ENCODE data around the gene CEMP1. TPM values are rescaled to one million over a fixed set of nuclear protein-coding genes. Genes with fewer than 3 reads are reported as not detected.
"Not testable (repeated sequence)": the region's sequence is repeated elsewhere in the genome, so short reads cannot be mapped to it uniquely, and the experiment has no call there.

The CEMP1 gene
- total RNA-seq, 1 donor from 2014 or later = not detected

DNA sequence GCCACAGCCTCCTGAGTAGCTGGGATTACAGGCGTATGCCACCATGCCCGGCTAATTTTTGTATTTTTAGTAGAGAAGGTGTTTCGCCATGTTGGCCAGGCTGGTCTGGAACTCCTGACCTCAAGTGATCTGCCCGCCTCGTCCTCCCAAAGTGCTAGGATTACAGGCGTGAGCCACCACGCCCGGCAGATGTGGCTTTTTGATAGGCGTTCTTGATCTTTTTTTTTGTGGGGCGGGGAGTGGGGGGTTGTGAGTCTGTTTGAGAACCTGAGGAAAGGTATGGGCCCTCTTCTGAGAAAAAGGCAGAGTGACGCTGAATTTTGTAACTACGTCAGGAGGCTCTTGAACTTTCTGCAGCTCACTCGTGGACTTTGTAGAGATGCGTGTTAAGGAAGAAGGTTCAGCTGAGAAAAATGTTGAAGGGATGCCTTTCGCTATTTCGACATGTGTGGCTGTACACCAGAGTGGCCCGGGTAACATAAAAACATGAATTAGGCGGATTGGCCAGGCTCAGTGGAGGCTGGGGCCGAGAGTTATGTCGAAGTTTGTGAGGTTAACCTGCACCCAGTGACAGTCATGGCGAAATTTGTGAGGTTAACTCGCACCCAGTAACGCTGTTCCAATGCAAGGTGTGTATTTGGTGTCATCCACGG is 8.1 kb upstream of the CEMP1 start:
- not testable (repeated sequence) for H3K9me3 ChIP-seq (ENCODE audit: control insufficient read depth in 3 of 3, low read length in 3 of 3); H3K27ac ChIP-seq (ENCODE audit: low read depth, low read length); H3K4me3 ChIP-seq (ENCODE audit: low read length in 3 of 3); H3K27me3 ChIP-seq (ENCODE audit: control insufficient read depth in 3 of 3, insufficient read depth in 3 of 3, low read length in 3 of 3); H3K36me3 ChIP-seq (ENCODE audit: control insufficient read depth in 3 of 3, insufficient read depth in 3 of 3, low read length in 3 of 3)
- peaks cover 29 to 41% (median 35%) of the 10 kb centered on the region in 3 donors for H3K4me1 ChIP-seq (ENCODE audit: control insufficient read depth in 3 of 3, insufficient read depth in 3 of 3, low read length in 3 of 3)
- H3K9ac ChIP-seq (ENCODE audit: low read depth in 1 of 3, low read length in 3 of 3) = peak overlapping the region in 1 of 3 donors; percentile 57

DNA sequence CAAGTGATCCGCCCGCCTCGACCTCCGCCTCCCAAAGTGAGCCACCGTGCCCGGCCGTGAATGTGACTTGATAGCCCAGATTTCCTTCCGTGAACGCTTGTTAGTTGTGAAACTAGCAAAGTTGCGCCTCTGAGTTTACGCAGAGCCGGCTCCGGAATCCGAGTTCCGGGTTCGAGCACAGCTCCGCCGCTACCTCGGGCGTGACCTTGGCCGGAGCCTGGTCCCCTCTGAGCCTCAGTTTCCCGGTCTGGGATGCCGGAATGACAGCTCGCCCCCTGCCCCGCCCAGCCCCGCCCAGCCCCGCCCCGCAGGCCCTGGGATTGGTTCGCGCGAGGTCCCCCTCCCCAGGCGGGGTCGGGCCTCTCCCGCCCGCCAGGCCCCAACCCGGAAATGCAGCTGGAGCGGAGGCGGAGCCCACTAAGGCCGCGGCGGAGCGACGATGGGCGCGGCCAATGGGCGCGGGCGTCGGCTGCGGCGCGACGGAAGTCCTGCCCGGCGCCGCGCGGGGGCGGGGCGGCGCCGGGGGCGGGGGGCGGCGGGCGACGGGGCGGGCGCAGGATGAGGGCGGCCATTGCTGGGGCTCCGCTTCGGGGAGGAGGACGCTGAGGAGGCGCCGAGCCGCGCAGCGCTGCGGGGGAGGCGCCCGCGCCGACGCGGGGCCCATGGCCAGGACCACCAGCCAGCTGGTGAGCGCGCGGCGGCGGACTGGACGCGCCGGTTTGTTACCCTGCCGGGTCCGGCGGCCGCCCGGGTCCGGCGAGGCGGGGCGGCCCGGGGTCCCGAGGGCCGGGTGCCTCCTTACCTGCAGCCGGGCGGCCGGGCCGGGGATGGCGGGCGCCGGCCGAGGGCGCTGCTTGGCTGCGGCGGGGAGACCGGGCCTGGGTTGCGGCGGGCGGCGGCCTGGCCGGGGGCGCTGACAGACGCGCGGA is 6.5 kb upstream of the CEMP1 start, which contains the start of gene PDPK1:
PDPK1 (plus strand) TSS at position 571 of the 929 bp plus-strand sequence; CDS start at position 663, 92 bp downstream.
- Histone ChIP-seq H3K9me3 (ENCODE audit: control insufficient read depth in 3 of 3, low read length in 3 of 3) (no peaks in the 10 kb centered on the region), H3K36me3 (ENCODE audit: control insufficient read depth in 3 of 3, insufficient read depth in 3 of 3, low read length in 3 of 3) (peaks cover 0 to 2% (median 0%) of the 10 kb centered on the region in 3 donors), H3K9ac (ENCODE audit: low read depth in 1 of 3, low read length in 3 of 3) (peak within 1 kb of the TSS; percentile 70 to 87 (median 84)), H3K27me3 (ENCODE audit: control insufficient read depth in 3 of 3, insufficient read depth in 3 of 3, low read length in 3 of 3) (no peaks in the 10 kb centered on the region), H3K4me1 (ENCODE audit: control insufficient read depth in 3 of 3, insufficient read depth in 3 of 3, low read length in 3 of 3) (peaks cover 31 to 44% (median 38%) of the 10 kb centered on the region in 3 donors), H3K4me3 (ENCODE audit: low read length in 3 of 3) (peak within 1 kb of the TSS; percentile 80 to 85 (median 82)), H3K27ac (ENCODE audit: low read depth, low read length) (peak within 1 kb of the TSS; percentile 75)

DNA sequence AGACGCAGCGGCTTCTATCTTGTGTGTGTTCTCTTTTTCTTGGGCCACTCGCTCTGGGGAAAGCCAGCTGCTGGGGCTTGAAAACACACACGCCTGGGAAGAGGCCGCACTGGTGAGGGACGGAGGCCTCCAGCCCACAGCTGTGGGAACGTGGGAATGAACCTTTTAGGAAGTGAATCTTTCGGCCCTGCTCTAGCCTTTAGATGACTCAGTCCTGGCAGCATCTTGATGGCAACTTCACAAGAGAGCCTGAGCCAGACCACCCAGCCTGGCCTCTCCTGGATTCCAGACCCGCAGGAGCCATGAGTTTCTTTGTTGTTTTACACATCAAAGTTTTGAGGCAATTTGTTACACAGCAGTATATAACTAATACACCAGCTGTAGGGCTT is 4.4 kb upstream of the CEMP1 start:
- no peak overlapping the region for H3K4me3 ChIP-seq (ENCODE audit: low read length in 3 of 3)
- H3K4me1 ChIP-seq (ENCODE audit: control insufficient read depth in 3 of 3, insufficient read depth in 3 of 3, low read length in 3 of 3) = peaks cover 36 to 50% (median 43%) of the 10 kb centered on the region in 3 donors
- H3K9ac ChIP-seq (ENCODE audit: low read depth in 1 of 3, low read length in 3 of 3) = peak overlapping the region in 1 of 3 donors; percentile 11
- no peaks in the 10 kb centered on the region for H3K27me3 ChIP-seq (ENCODE audit: control insufficient read depth in 3 of 3, insufficient read depth in 3 of 3, low read length in 3 of 3)
- no peak overlapping the region for H3K27ac ChIP-seq (ENCODE audit: low read depth, low read length)
- no peaks in the 10 kb centered on the region for H3K9me3 ChIP-seq (ENCODE audit: control insufficient read depth in 3 of 3, low read length in 3 of 3)
- H3K36me3 ChIP-seq (ENCODE audit: control insufficient read depth in 3 of 3, insufficient read depth in 3 of 3, low read length in 3 of 3) = peaks cover 0 to 2% (median 0%) of the 10 kb centered on the region in 3 donors

DNA sequence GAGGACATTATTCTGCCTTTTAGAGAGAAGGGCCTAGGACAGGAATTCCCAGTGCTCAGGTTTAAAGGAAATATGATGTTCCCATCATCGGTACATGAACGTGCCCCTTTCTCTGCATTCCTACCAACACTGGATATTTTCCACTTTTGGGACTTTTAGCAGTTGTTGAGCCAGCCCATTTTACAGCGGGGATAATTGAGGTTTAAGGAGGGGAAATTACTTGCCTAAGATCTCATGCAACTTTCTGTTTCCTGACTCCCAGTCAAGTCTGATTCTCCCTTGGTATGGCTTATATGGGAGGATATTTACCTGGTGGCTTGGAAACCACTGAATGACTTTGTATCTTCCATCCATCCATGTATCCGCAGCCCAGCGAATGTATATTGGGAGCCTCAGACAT is 3.1 kb upstream of the CEMP1 start:
- H3K4me1 ChIP-seq (ENCODE audit: control insufficient read depth in 3 of 3, insufficient read depth in 3 of 3, low read length in 3 of 3) = peaks cover 25 to 43% (median 33%) of the 10 kb centered on the region in 3 donors

DNA sequence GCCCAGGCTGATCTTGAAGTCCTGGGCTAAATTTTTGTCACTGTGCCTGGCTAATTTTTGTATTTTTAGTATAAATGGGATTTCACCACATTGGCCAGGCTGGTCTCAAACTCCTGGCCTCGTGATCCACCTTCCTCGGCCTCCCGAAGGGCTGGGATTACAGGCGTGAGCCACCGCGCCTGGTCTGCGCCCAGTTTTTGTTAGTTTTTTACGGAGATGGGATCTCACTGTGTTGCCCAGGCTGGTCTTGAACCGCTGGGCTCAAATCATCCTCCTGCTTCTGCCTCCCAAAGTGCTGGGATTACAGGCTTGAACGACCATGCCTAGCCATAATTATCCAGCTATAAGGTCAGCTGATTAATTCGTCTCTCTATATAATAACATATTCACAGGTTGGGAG is 2.7 kb upstream of the CEMP1 start:
- no peaks in the 10 kb centered on the region for H3K27me3 ChIP-seq (ENCODE audit: control insufficient read depth in 3 of 3, insufficient read depth in 3 of 3, low read length in 3 of 3)
- no peak overlapping the region for H3K27ac ChIP-seq (ENCODE audit: low read depth, low read length)
- H3K4me1 ChIP-seq (ENCODE audit: control insufficient read depth in 3 of 3, insufficient read depth in 3 of 3, low read length in 3 of 3) = peaks cover 23 to 39% (median 31%) of the 10 kb centered on the region in 3 donors
- no peaks in the 10 kb centered on the region for H3K9me3 ChIP-seq (ENCODE audit: control insufficient read depth in 3 of 3, low read length in 3 of 3)
- no peak overlapping the region for H3K9ac ChIP-seq (ENCODE audit: low read depth in 1 of 3, low read length in 3 of 3)
- H3K36me3 ChIP-seq (ENCODE audit: control insufficient read depth in 3 of 3, insufficient read depth in 3 of 3, low read length in 3 of 3) = peaks cover 7 to 13% (median 10%) of the 10 kb centered on the region in 3 donors
- no peak overlapping the region for H3K4me3 ChIP-seq (ENCODE audit: low read length in 3 of 3)

More for the DNA sequence above, 3.1 kb upstream of the CEMP1 start:
- not testable (repeated sequence) for H3K27me3 ChIP-seq (ENCODE audit: control insufficient read depth in 3 of 3, insufficient read depth in 3 of 3, low read length in 3 of 3); H3K9me3 ChIP-seq (ENCODE audit: control insufficient read depth in 3 of 3, low read length in 3 of 3); H3K27ac ChIP-seq (ENCODE audit: low read depth, low read length); H3K9ac ChIP-seq (ENCODE audit: low read depth in 1 of 3, low read length in 3 of 3); H3K36me3 ChIP-seq (ENCODE audit: control insufficient read depth in 3 of 3, insufficient read depth in 3 of 3, low read length in 3 of 3); H3K4me3 ChIP-seq (ENCODE audit: low read length in 3 of 3)

DNA sequence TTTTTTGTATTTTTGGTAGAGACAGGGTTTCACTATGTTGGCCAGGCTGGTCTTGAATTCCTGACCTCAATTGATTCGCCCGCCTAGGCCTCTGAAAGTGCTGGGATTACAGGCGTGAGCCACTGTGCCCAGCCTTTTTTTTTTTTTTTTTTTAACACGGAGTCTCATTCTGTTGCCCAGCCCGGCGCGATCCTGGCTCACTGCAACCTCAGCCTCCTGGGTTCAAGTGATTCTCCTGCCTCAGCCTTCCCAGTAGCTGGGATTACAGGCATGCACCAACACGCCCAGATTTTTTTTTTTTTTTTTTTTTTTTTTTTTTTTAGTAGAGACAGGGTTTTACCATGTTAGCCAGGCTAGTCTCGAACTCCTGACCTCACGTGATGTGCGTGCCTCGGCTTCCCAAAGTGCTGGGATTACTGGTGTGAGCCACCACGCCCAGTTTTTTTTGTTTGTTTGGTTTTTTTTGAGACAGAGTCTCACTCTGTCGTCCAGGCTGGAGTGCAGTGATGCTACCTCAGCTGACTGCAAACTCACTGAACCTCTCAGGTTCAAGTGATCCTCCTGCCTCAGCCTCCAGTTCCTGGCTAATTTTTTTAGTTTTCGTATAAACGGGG is 2.0 kb upstream of the CEMP1 start:
- Histone ChIP-seq H3K36me3 (ENCODE audit: control insufficient read depth in 3 of 3, insufficient read depth in 3 of 3, low read length in 3 of 3) (peaks cover 14 to 20% (median 17%) of the 10 kb centered on the region in 3 donors), H3K27ac (ENCODE audit: low read depth, low read length) (peak overlapping the region; percentile 95), H3K4me1 (ENCODE audit: control insufficient read depth in 3 of 3, insufficient read depth in 3 of 3, low read length in 3 of 3) (peaks cover 23 to 34% (median 28%) of the 10 kb centered on the region in 3 donors), H3K4me3 (ENCODE audit: low read length in 3 of 3) (peak overlapping the region in 1 of 3 donors; percentile 79), H3K9ac (ENCODE audit: low read depth in 1 of 3, low read length in 3 of 3) (peak overlapping the region in 2 of 3 donors; percentile 85 to 93)
- not testable (repeated sequence) for H3K27me3 ChIP-seq (ENCODE audit: control insufficient read depth in 3 of 3, insufficient read depth in 3 of 3, low read length in 3 of 3); H3K9me3 ChIP-seq (ENCODE audit: control insufficient read depth in 3 of 3, low read length in 3 of 3)

DNA sequence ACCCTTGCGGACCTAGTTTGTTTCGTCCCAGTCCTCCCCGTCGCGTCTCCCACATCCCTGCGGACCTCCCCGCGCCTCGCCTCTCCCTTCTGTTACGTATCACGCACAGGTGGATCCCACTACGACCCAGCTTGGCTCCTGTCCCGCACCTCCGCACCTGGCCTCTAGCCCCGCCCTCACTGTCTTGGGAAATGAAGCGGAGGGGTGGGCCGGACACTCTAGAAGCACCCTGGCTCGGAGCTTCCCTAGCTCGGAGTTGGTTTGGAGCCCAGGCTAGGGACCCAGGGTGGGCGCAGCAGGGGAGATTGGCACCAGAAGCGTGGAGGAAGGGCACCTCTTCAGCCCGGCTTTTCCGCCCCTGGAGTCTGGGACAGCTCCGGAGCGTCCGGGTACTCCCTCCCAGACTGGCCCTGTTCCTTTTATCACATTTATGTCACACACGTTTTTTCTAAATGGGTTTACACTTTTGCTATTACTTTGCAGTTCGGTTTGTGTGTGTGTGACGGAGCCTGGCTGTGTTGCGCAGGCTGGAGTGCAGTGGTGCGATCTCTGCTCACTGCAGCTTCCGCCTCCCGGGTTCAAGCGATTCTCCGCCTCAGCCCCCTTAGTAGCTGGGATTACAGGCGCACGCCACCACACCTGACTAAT is 1.4 kb upstream of the CEMP1 start:
- peak overlapping the region; percentile 95 for H3K27ac ChIP-seq (ENCODE audit: low read depth, low read length)
- peak overlapping the region; percentile 79 to 87 (median 86) for H3K4me3 ChIP-seq (ENCODE audit: low read length in 3 of 3)
- H3K4me1 ChIP-seq (ENCODE audit: control insufficient read depth in 3 of 3, insufficient read depth in 3 of 3, low read length in 3 of 3) = peaks cover 23 to 34% (median 28%) of the 10 kb centered on the region in 3 donors
- peak overlapping the region; percentile 85 to 93 (median 91) for H3K9ac ChIP-seq (ENCODE audit: low read depth in 1 of 3, low read length in 3 of 3)
- peaks cover 16 to 22% (median 20%) of the 10 kb centered on the region in 3 donors for H3K36me3 ChIP-seq (ENCODE audit: control insufficient read depth in 3 of 3, insufficient read depth in 3 of 3, low read length in 3 of 3)
- H3K27me3 ChIP-seq (ENCODE audit: control insufficient read depth in 3 of 3, insufficient read depth in 3 of 3, low read length in 3 of 3) = no peaks in the 10 kb centered on the region
- H3K9me3 ChIP-seq (ENCODE audit: control insufficient read depth in 3 of 3, low read length in 3 of 3) = no peaks in the 10 kb centered on the region

DNA sequence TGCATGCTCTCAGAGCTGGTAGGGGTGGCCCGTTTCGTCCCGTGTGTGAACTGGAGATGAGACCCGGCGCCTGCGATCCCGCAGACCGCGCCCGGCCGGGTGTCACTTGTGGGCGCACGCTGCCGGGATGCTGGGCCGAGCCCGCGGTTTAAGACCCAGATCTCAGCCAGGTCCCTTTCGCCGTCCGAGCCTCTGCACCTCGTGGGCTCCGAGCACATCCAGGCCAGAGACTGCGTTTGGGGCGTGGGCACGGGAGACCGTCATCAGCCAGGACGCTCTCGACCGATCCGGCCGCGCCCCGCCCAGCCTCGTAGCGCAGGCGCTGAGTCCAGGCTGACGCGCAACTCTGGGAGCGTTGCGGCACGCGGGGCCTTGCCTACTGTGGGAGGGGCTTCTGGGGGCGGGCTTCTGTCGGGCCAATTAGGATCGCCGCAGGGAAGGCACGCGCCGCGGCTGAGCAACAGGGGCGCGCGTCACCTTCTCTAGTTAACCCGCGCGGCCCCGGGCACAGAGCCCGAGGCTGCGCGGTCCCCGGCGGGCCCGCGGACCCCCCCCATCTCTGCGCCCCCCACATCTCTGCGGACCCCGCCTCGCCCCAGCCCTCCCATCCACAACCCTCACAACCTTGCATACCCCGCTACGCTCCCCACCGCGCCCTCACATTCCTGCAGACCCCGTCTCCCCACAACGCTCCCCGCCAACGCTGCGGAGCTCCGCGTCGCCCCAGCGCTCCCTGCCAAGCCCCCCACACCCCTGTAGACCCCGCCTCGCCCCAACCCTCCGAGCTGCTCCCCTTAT is 687 bp upstream of the CEMP1 start:
- H3K4me3 ChIP-seq (ENCODE audit: low read length in 3 of 3) = peak overlapping the region; percentile 79 to 88 (median 87)
- peak overlapping the region; percentile 95 for H3K27ac ChIP-seq (ENCODE audit: low read depth, low read length)
- peaks cover 18 to 22% (median 22%) of the 10 kb centered on the region in 3 donors for H3K36me3 ChIP-seq (ENCODE audit: control insufficient read depth in 3 of 3, insufficient read depth in 3 of 3, low read length in 3 of 3)
- peaks cover 18 to 34% (median 26%) of the 10 kb centered on the region in 3 donors for H3K4me1 ChIP-seq (ENCODE audit: control insufficient read depth in 3 of 3, insufficient read depth in 3 of 3, low read length in 3 of 3)
- H3K9ac ChIP-seq (ENCODE audit: low read depth in 1 of 3, low read length in 3 of 3) = peak overlapping the region; percentile 85 to 93 (median 91)
- no peaks in the 10 kb centered on the region for H3K9me3 ChIP-seq (ENCODE audit: control insufficient read depth in 3 of 3, low read length in 3 of 3)
- H3K27me3 ChIP-seq (ENCODE audit: control insufficient read depth in 3 of 3, insufficient read depth in 3 of 3, low read length in 3 of 3) = no peaks in the 10 kb centered on the region

All from skeletal muscle tissue (tissue), 4 donors.